OCI-M2 (cell line): ENCODE results near the gene RGS5.

Experiments
- DNase-seq: peaks from one replicate; lab custom pipeline; 2025; ENCODE audit not compliant: unreplicated experiment; lab: John Stamatoyannopoulos, UW

The RGS5 gene

DNA sequence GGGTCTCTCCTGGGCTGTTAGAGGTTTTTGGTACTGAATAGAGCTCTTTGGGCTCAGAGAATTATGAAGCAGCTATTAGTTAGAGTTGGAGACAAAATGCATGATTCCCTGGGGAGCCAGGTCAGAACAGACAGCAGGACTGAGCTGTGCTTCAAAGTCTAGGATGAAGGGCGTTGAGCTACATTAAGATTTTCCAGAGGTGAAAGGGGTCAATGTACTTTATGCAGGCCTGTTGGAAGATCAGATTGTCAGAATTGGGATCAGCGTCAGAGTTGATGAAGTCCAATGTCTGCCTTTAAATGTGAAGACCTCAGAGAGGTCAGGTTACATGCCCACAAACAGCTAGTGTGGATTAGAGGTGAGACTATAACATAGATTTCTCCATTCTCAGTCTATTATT is 53.8 kb downstream of the RGS5 start:
- no peak for DNase-seq

- DNase-seq = no peak
Measured at GRCh38 chr1:163147019-163147418, 55.7 kb downstream of the RGS5 start.

GRCh38 chr1:163145435-163145834 is 57.3 kb downstream of the RGS5 start:
- no peak for DNase-seq

DNA sequence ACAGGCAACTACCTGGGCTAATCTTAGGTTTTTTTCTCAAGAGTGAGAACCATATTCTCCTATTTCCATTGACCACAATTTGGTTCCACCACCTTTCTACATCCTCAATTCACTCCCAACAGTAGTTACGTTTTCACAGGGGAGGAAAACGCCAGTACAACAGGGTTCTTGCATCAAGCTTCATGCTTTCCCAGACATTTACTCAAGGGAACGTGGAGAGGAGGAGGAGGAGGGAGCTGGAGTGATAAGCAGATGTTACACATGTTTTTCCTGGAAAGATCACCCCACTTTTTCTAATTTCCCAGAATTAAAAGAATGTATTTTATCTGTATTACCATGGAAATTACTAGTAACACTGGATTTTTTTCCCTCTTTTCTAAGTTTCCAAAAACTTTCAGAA is 58.3 kb downstream of the RGS5 start:
- DNase-seq = no peak

DNA sequence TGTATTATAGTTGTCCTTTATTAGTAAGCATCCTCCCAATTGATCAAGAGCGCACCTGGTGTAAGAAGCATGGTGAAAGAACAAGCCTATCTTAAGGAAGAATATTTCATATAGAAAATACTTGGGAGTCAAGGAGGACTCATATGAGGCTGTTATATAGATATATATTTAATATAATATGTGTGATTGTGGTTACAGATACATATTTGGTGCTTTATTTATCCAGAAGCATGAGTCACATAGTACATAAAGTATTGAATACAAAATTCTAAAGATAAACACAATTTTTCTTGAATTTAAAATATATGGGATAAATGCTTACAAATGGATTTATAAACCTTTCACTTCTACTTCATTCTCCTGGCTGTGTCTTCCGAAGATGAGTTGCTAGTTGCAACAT is 60.6 kb downstream of the RGS5 start:
- no peak for DNase-seq

GRCh38 chr1:163141556-163141955 is 61.2 kb downstream of the RGS5 start:
- DNase-seq = no peak

DNA sequence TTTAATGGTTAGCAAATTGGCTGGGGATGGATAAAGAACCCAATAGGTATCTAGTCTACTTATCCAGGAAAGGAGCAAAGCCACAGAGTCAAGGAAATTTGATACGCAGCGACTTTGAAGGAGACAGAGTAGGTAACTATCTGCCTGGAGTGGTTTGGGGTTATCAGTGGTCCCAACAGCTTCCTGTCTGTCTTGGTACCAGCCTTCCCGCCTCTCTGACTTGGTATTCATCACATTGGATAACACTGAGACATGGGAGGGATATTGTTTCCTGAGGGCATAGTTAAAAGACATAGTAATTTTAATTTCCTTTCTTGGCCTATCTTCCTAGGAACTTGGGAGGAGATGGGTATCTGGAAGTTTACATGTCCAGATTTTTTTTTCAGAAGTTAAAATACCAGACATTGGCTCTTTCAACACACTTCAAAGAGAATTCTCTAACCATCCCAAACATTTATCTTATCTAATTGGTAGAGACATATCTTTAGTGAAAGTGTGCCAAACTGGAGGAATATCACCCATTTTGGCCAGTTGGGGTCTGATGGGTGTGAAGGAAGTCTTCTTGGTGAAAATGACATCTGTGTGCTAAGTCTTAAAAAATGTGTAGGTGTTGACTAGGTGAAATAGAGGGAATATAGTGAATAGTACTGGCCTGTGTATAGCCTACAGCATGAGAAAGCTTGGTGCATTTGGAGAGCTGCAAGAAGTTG is 65.0 kb downstream of the RGS5 start:
- no peak for DNase-seq

GRCh38 chr1:163131981-163132380 is 70.7 kb downstream of the RGS5 start:
- no peak for DNase-seq

GRCh38 chr1:163130225-163130856 is 72.4 kb downstream of the RGS5 start:
- DNase-seq = no peak

DNA sequence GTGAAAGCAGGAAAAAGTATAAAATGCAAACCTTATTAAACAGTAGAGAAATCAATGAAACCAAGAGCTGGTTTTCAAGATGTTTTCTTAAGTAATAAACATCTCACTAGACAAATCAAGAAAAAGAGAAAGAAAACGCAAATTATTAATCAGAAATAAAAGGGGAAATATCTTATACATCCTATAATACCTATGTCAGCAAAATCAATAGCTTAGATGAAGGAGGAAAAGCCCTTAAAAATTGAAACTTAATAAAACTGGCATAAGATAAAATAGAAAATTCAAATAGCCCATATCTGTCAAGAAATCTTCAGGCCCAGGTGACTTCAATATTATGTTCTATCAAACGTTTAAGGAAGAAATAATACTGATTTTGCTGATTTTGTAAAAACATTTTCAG is 74.4 kb downstream of the RGS5 start:
- no peak for DNase-seq

- no peak for DNase-seq
Measured at GRCh38 chr1:163124812-163125211, 77.9 kb downstream of the RGS5 start.

- no peak for DNase-seq
Measured at GRCh38 chr1:163120372-163120771, 82.3 kb downstream of the RGS5 start.

GRCh38 chr1:163119707-163120106 is 83.0 kb downstream of the RGS5 start:
- no peak for DNase-seq

GRCh38 chr1:163115887-163116286 is 86.8 kb downstream of the RGS5 start:
- DNase-seq = no peak

DNA sequence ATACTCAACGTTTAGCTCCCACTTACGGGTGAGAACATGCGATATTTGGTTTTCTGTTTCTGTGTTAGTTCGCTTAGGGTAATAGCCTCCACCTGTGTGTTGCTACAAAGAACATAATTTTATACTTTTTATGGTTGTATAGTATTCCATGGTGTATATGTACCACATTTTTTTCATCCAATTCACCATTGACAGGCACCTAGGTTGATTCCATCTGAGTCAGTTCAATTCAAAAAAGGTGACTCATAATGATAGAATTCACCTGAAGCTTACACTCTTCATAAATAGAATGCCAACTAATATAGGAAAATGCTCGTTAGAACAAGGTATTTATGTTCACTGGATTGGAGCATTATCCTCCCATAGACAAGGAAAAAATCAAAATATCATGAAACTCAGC is 95.1 kb downstream of the RGS5 start:
- no peak for DNase-seq

GRCh38 chr1:163106364-163106987 is 96.2 kb downstream of the RGS5 start:
- DNase-seq = no peak

DNA sequence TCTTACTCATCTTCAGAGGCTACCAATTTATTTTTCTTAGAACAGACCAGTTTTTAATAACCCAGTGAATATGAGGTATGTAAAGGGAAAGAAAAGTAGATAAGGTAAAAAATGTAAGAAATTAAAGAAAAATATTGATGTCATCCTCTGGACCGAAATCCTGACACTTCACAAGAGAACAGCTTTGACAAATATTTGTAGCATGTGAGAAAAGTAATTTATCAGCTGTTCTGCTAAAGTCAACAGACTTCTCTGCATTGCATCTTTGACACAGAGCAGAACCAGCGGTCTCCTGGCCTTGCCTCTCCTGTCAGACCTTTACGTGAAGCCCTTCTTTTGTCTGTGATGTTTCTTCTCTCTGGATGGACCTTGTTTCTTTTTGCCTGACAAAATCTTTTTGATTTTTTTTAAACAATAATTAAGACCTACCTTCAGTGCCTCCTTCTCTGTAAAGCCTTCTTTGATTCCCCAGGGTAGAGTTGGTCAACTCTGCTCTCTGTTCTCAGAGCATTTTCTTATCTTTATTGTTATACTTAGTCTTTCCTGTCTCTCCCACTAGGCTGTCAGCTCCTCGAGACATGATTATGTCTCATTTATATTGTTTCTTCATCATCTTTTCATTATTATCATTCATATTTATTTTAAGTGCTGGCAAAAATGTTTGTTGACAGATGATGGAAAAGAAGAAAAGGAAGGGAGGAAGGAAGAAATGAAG is 98.2 kb downstream of the RGS5 start:
- no peak for DNase-seq

DNA sequence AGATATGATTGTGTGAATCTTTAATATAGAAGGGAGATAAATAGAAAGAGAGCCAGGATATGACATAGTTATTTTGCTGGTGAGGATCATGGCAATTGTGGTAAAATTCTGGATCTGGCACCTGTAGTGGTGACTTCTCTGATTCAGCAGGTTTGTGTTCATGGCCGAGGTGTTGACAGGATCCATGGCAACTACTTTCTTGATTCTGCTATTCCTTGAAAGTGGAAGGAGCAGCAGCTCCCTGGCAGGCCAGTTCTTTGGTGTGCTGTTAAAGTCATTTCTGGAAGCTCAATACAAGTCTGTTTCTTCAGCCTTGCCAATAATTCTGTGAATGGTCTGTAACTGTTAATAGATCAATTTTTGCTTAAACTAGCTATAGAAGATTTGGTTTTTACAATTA is 100.1 kb downstream of the RGS5 start:
- no peak for DNase-seq

DNA sequence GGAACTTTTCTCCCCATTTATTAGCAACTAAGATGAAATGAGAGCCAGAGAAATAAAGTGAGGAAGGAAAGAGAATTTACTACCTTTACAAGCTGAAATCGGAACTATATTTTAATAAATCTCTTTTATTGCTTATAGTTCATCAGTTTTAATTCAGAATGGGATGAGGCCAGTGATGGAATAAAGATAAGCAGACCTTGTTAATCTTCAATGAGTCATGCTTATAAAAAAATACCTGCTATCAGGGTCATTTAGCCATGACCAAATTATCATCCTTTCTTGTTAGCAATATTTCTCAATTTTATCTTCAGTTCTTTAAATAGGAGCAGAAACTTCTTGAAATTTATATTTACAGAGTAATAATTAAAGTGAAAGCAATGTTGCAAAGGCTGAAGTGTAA is 107.5 kb downstream of the RGS5 start:
- DNase-seq = no peak

DNA sequence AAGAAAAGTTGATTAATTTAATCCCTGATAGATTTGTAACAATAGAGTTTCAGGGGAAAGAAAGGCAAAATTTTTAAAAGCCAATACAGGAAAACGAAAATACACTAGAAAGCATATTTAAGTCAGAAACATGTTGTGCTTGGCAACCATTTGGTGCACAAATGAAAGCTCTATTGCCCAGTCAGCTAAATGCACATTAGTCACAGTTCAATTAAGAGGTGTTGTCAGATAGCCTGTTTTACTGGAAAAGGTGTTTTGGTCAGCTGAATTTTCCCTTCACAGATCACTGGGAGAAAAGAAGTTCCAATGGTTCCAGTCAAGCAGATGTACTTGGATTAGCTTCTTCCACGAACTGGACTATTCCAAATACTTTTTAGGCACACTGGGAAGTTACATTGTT is 108.1 kb downstream of the RGS5 start:
- no peak for DNase-seq

GRCh38 chr1:163094182-163094581 is 108.5 kb downstream of the RGS5 start:
- no peak for DNase-seq

DNA sequence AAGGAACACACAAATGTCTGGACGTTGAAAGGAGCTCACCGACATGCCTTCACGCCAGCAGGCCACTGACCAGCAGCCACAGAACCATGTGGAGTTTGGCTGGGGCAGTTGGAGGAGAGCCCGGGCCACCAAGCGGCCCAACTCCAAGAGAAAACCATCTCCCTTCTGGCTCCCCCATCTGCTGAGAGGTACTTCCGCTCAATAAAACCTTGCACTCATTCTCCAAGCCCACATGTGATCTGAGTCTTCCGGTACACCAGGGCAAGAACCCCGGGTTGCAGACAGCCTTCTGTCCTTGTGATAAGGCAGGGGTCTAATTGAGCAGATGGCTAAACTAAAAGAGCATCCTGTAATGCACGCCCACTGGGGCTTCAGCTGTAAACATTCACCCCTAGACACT is 109.1 kb downstream of the RGS5 start:
- no peak for DNase-seq
